HCT116 (cell line): ENCODE results near the gene PVRIG. TPM values are rescaled to one million over a fixed set of nuclear protein-coding genes. Genes with fewer than 3 reads are reported as not detected.
A peak's percentile ranks its signal among the peaks of the same experiment; 100 is the strongest.
"Not testable (repeated sequence)": the region's sequence is repeated elsewhere in the genome, so short reads cannot be mapped to it uniquely, and the experiment has no call there.

Source experiments
- ATAC-seq: fragments of 200-7000 bp; cut with Tn5 transposase; 2 replicates; pipeline ENCODE4 v1.9.1; 2020; ENCODE audit warnings: mild to moderate bottlenecking, moderate library complexity
- BruUV-seq: library from RNA; stranded (reverse); fragments of 400-500 nt; replicated peaks from 2 replicates; lab custom pipeline; 2021; lab: Mats Ljungman, UMichigan
- CTCF ChIA-PET: fragments of 300-600 bp; sonication (Branson Sonifier 250); formaldehyde crosslinking; loops from one replicate; lab custom pipeline; 2021; ENCODE audit warnings: antibody characterized with exemption; lab: Charles Lee
- POLR2A ChIA-PET: fragments of 300-600, 350-600 bp; sonication (Branson Sonifier 250); formaldehyde crosslinking; loops from one replicate; lab custom pipeline; 2021; ENCODE audit warnings: antibody characterized with exemption; lab: Charles Lee
- RAD21 ChIA-PET, 2 experiments: fragments of 300-600 bp; sonication (Branson Sonifier 250); formaldehyde crosslinking; loops; one replicate each; lab custom pipeline; 2023; ENCODE audit warnings: low total read pairs in 2 of 2; ENCODE audit not compliant: uncharacterized antibody in 2 of 2, unreplicated experiment in 2 of 2, low non-redundant PET in 1 of 2; lab: Charles Lee
- DNase-seq: peaks from one replicate; pipeline ENCODE4 v3.0.0-alpha.2; 2010; ENCODE audit warnings: low read depth, low spot score
- H2AFZ ChIP-seq: fragments of 200-600 bp; shearing (Covaris generic), sonication (generic); 2 replicates; pipeline ENCODE4 v1.6.1; 2017; ENCODE audit warnings: low read depth, mixed run types, mixed read lengths, antibody characterized with exemption, low read length; ENCODE audit not compliant: poor library complexity, severe bottlenecking
- H3K27ac ChIP-seq: 2 replicates; pipeline ENCODE4 v1.5.1; 2012; ENCODE audit warnings: low read depth, low read length
- H3K27me3 ChIP-seq: fragments of 200-600 bp; sonication (generic); 2 replicates; pipeline ENCODE4 v1.6.1; 2016; ENCODE audit warnings: mixed run types, low read length, mixed read lengths; ENCODE audit not compliant: insufficient read depth
- H3K36me3 ChIP-seq, 2 experiments: fragments of 200-500 bp in 1 of 2; fragments of 200-600 bp in 1 of 2; sonication (Bioruptor generic) in 1 of 2; sonication (generic) in 1 of 2; 2 replicates each; pipeline versions ENCODE4 v1.5.1 to v1.6.1; 2014 to 2016; ENCODE audit warnings: low read length in 2 of 2, inconsistent platforms in 1 of 2, mixed read lengths in 1 of 2, mixed run types in 1 of 2; ENCODE audit not compliant: insufficient read depth in 2 of 2, control insufficient read depth in 1 of 2
- H3K4me1 ChIP-seq, 2 experiments: fragments of 200-600 bp in 1 of 2; sonication (generic) in 1 of 2; 2 replicates each; pipeline versions ENCODE4 v1.5.1 to v1.6.1; 2012 to 2017; ENCODE audit warnings: low read length in 2 of 2, inconsistent platforms in 1 of 2, mild to moderate bottlenecking in 1 of 2, mixed read lengths in 1 of 2, mixed run types in 1 of 2, moderate library complexity in 1 of 2; ENCODE audit not compliant: insufficient read depth in 2 of 2, control insufficient read depth in 1 of 2
- H3K4me2 ChIP-seq: fragments of 200-600 bp; sonication (generic); 2 replicates; pipeline ENCODE4 v1.6.1; 2017; ENCODE audit warnings: mixed run types, low read length, mixed read lengths
- H3K4me3 ChIP-seq, 2 experiments: fragments of 200-600 bp in 1 of 2; sonication (generic) in 1 of 2; replicated peaks in 1 of 2; 2 replicates each; pipeline ENCODE4 v1.5.1; 2011 to 2016; ENCODE audit warnings: low read length in 2 of 2, control low read depth in 1 of 2, low read depth in 1 of 2, mild to moderate bottlenecking in 1 of 2, mixed read lengths in 1 of 2, mixed run types in 1 of 2
- H3K79me2 ChIP-seq: fragments of 200-600 bp; sonication (generic); 2 replicates; pipeline ENCODE4 v1.6.1; 2017; ENCODE audit warnings: mild to moderate bottlenecking, mixed run types, low read length, moderate library complexity, mixed read lengths; ENCODE audit not compliant: insufficient read depth
- H3K9ac ChIP-seq: fragments of 200-600 bp; sonication (generic); 2 replicates; pipeline ENCODE4 v1.6.1; 2016; ENCODE audit warnings: low read length, mixed read lengths
- H3K9me2 ChIP-seq: fragments of 200-600 bp; sonication (generic), shearing (Covaris generic); 2 replicates; pipeline ENCODE4 v1.6.1; 2017; ENCODE audit warnings: mixed run types, mild to moderate bottlenecking, moderate library complexity; ENCODE audit not compliant: insufficient read depth
- H3K9me3 ChIP-seq, 2 experiments: fragments of 200-500 bp in 1 of 2; fragments of 200-600 bp in 1 of 2; sonication (Bioruptor generic) in 1 of 2; sonication (generic) in 1 of 2; 2 replicates each; pipeline ENCODE4 v1.6.1; 2014 to 2017; ENCODE audit warnings: low read length in 2 of 2, mixed read lengths in 2 of 2, inconsistent platforms in 1 of 2, low read depth in 1 of 2, mild to moderate bottlenecking in 1 of 2, mixed run types in 1 of 2, moderate library complexity in 1 of 2; ENCODE audit not compliant: control insufficient read depth in 1 of 2, insufficient read depth in 1 of 2
- H4K20me1 ChIP-seq: fragments of 200-600 bp; sonication (generic), shearing (Covaris generic); 2 replicates; pipeline ENCODE4 v1.6.1; 2017; ENCODE audit warnings: mixed run types, mild to moderate bottlenecking, moderate library complexity; ENCODE audit not compliant: insufficient read depth
- FOSL1 ChIP-seq: IDR thresholded peaks from 2 replicates; pipeline ENCODE4 v1.6.1; 2012; ENCODE audit warnings: low read depth
- JUND ChIP-seq: IDR thresholded peaks from 2 replicates; pipeline ENCODE4 v1.6.1; 2012
- SP1 ChIP-seq: IDR thresholded peaks from 2 replicates; pipeline ENCODE4 v1.6.1; 2012; ENCODE audit warnings: low read depth
- intact Hi-C: fragments of 100-400 bp; cut with micrococcal nuclease; formaldehyde crosslinking; loops from 2 replicates; pipeline ENCODE4 v1.10.0; 2022
- total RNA-seq: library from RNA; stranded (reverse); gene quantifications from one replicate; pipeline ENCODE4 v1.2.1, GENCODE V29; 2021; ENCODE audit not compliant: unreplicated experiment

PVRIG gene
- total RNA-seq, 1 experiment from 2014 or later = 0.30 TPM

- intact Hi-C loops, H2AFZ ChIP-seq, H3K27ac ChIP-seq, H3K27me3 ChIP-seq, POLR2A ChIA-PET, RAD21 ChIA-PET, BruUV-seq, H3K79me2 ChIP-seq, ATAC-seq, H3K9me2 ChIP-seq, H3K4me3 ChIP-seq, CTCF ChIA-PET, H4K20me1 ChIP-seq, H3K9me3 ChIP-seq, H3K36me3 ChIP-seq: not testable (repeated sequence)
- Histone ChIP-seq H3K4me2 (peak overlapping the region; percentile 48), H3K4me1 (peaks cover 47 to 69% of the 10 kb centered on the region in 2 experiments), H3K9ac (peak overlapping the region; percentile 30; the same call in 1 of the 2 replicates)
- TF ChIP-seq SP1 (peak; percentile 49; the same call in 1 of the 2 replicates), FOSL1 (peak; percentile 72), JUND (peak; percentile 69)
- peak; percentile 60 for DNase-seq
These were observed 23.6 kb downstream of the PVRIG start for GRCh38 chr7:100243385-100243784.

- H3K36me3 ChIP-seq, H3K9ac ChIP-seq, H3K27me3 ChIP-seq, RAD21 ChIA-PET, DNase-seq, H3K9me2 ChIP-seq, ATAC-seq, H3K9me3 ChIP-seq, H3K79me2 ChIP-seq, H2AFZ ChIP-seq, BruUV-seq, H3K27ac ChIP-seq, POLR2A ChIA-PET, H4K20me1 ChIP-seq, H3K4me3 ChIP-seq, CTCF ChIA-PET, intact Hi-C loops: not testable (repeated sequence)
- H3K4me1 ChIP-seq = peaks cover 43 to 66% of the 10 kb centered on the region in 2 experiments
- H3K4me2 ChIP-seq = 0 out of 2 replicates have a peak overlapping the region, but pooled peaks have one; percentile 7
These were observed 25.3 kb downstream of the PVRIG start for GRCh38 chr7:100244988-100245605.

DNA sequence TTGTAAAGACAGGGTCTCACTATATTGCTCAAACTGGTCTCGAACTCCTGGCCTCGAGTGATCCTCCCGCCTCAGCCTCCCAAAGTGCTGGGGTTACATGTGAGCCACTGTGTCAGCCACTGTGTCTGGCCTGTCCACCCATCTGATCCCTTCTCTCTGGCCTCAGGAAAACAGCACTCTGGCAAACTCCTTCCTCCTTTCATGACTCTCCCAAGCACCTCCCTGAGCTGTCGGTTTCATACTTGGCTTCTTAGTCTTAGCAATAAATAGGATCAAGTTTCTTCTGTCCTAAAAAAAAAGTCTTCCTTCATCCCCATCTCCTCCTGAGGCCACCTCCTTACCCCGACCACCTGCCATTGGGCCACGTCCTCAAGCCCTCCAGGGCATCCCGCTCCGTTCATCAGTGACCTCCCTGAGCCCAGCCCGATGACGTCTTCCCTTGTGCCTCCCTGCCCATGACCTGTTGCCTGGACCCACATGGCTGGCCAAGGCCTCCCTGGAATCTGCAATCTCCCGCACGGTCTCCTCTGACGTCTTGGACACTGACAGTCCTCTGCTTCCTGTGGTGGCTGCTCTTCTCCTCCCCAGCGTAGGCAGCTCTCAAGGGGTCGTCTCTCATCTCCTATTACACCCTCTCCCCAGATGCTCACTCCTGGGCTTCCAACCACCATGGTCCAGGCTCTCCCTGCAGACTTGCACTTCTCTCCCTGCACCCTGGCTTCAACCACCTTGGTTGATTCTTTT is 26.5 kb downstream of the PVRIG start:
- ATAC-seq, H3K27ac ChIP-seq, RAD21 ChIA-PET, POLR2A ChIA-PET, H3K27me3 ChIP-seq, DNase-seq, H3K9me3 ChIP-seq, H3K9me2 ChIP-seq, H3K4me3 ChIP-seq, H2AFZ ChIP-seq, BruUV-seq, intact Hi-C loops, H4K20me1 ChIP-seq, H3K36me3 ChIP-seq, H3K9ac ChIP-seq, H3K79me2 ChIP-seq: not testable (repeated sequence)
- CTCF ChIA-PET = interaction anchor here (1.3 kb wide), 1 partner anchor 19 kb away, joined by 3 read pairs; no protein-coding TSS in a partner anchor
- peaks cover 34 to 55% of the 10 kb centered on the region in 2 experiments for H3K4me1 ChIP-seq
- peak overlapping the region; percentile 12; the same call in 1 of the 2 replicates for H3K4me2 ChIP-seq

- CTCF ChIA-PET = interaction anchor here (1.3 kb wide), 1 partner anchor 18 kb away, joined by 3 read pairs; no protein-coding TSS in a partner anchor
- H2AFZ ChIP-seq, RAD21 ChIA-PET, H4K20me1 ChIP-seq, POLR2A ChIA-PET, H3K27me3 ChIP-seq, BruUV-seq, DNase-seq, H3K9me3 ChIP-seq, H3K4me3 ChIP-seq, H3K36me3 ChIP-seq, H3K9me2 ChIP-seq, ATAC-seq, H3K79me2 ChIP-seq, intact Hi-C loops: not testable (repeated sequence)
- Histone ChIP-seq H3K27ac (peak overlapping the region; percentile 64), H3K9ac (peak overlapping the region; percentile 43), H3K4me1 (peaks cover 34 to 55% of the 10 kb centered on the region in 2 experiments), H3K4me2 (peak overlapping the region; percentile 81)
These were observed 27.1 kb downstream of the PVRIG start for GRCh38 chr7:100246865-100247137.
